H7 (cell line): ENCODE data around the gene RBM39. TPM values are rescaled to one million over a fixed set of nuclear protein-coding genes. Genes with fewer than 3 reads are reported as not detected.
"Not testable (repeated sequence)": the region's sequence is repeated elsewhere in the genome, so short reads cannot be mapped to it uniquely, and the experiment has no call there.

Experiments
- DNase-seq: peaks from one replicate; pipeline ENCODE4 v3.0.0; 2012
- H3K27me3 ChIP-seq: 2 replicates; pipeline ENCODE4 v1.6.0; 2011; ENCODE audit warnings: mild to moderate bottlenecking, low read length; ENCODE audit not compliant: control insufficient read depth, insufficient read depth
- H3K36me3 ChIP-seq: replicated peaks from 2 replicates; pipeline ENCODE4 v1.5.1; 2011; ENCODE audit warnings: low read length; ENCODE audit not compliant: control insufficient read depth, insufficient read depth
- H3K4me3 ChIP-seq: 2 replicates; pipeline ENCODE4 v1.5.1; 2011; ENCODE audit warnings: low read depth, mild to moderate bottlenecking, control low read depth, low read length, moderate library complexity; ENCODE audit not compliant: insufficient read depth
- total RNA-seq: library from RNA; depleted of rRNA; stranded (reverse); fragments of >200 nt; shearing (Covaris generic); gene quantifications from 2 replicates; pipeline ENCODE4 v1.2.3, GENCODE V29; 2014

RBM39 gene
- total RNA-seq, 1 experiment from 2014 or later = 181 TPM

DNA sequence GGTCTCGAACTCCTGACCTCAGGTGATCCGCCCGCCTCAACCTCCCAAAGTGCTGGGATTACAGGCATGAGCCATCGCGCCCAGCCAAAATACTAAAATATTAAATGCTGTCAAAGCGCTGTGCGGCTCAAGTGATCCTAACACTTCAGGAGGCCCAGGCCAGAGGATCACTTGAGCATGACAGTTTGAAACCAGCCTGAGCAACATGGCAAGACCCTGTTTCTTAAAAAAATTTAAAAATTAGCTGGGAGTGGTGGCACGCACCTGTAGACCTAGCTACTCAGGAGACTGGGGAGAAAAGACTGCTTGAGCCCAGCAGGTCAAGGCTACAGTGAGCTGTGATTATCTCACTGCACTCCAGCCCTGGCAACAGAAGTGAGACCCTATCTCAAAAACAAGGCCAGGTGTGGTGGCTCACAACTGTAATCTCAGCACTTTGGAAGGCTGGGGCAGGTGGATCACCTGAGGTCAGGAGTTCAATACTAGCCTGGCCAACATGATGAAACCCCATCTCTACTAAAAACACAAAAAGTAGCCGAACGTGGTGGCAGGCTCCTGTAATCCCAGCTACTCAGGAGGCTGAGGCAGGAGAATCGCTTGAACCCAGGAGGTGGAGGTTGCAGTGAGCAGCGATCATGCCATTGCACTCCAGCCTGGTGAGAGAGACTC lies 18.3 kb downstream of the RBM39 start:
- H3K36me3 ChIP-seq = peaks cover 71% of the 10 kb centered on the region
- not testable (repeated sequence) for H3K4me3 ChIP-seq

DNA sequence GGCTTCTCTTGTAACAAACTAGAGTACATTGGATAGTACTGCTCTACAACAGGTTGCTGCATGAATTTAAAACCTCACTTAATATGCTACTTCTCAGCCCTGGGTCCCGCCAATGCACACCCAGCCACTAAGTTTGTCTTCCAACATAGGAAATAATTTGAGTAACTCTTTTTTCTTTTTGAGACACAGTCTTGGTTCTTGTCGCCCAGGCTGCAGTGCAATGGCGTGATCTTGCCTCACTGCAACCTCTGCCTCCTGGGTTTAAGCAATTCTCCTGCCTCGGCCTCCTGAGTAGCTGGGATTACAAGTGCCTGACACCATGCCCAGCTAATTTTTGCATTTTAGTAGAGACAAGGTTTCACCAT lies 18.8 kb downstream of the RBM39 start:
- not testable (repeated sequence) for DNase-seq, H3K27me3 ChIP-seq, H3K4me3 ChIP-seq
- peaks cover 71% of the 10 kb centered on the region for H3K36me3 ChIP-seq

More for the DNA sequence above, 18.3 kb downstream of the RBM39 start:
- not testable (repeated sequence) for DNase-seq, H3K27me3 ChIP-seq

DNA sequence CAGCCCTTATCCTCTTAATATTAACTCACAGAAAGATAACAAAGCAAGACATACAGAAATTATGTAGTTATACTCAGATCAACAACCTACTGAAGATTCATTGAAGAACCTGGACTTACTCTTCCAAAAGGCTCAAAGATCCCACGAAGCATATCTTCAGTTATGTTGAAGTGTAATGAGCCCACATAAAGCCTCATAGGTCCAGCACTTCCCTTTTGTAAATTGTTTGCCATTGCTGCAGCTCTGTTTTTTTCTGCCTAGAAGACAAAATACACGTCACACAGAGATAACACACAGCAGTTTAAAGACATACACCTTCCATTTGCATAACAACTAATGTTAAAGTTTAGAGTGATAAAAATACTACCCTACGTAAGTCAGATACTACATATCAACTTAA lies 20.4 kb downstream of the RBM39 start:
- H3K4me3 ChIP-seq = no peak overlapping the region
- peaks cover 68% of the 10 kb centered on the region for H3K36me3 ChIP-seq
- H3K27me3 ChIP-seq = no peaks in the 10 kb centered on the region
- DNase-seq = no peak

DNA sequence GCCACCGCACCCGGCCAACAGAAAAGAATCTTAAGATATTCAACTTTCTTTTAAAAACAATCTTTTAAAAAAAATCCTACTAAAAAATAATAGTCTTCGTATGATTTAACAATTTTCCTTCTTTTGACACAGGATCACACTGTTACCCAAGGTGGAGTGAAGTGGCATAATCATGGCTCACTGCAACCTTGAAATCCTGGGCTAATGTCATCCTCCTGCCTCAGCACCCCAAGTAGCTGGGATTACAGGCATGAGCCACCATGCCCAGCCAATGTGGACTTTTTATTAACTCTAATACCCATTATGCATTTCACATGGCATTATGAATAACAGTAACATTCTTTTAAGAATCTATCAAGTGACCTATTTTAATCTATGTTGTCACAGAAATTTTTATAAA lies 20.8 kb downstream of the RBM39 start:
- no peak for DNase-seq
- Histone ChIP-seq H3K36me3 (peaks cover 70% of the 10 kb centered on the region), H3K4me3 (no peak overlapping the region), H3K27me3 (no peaks in the 10 kb centered on the region)

DNA sequence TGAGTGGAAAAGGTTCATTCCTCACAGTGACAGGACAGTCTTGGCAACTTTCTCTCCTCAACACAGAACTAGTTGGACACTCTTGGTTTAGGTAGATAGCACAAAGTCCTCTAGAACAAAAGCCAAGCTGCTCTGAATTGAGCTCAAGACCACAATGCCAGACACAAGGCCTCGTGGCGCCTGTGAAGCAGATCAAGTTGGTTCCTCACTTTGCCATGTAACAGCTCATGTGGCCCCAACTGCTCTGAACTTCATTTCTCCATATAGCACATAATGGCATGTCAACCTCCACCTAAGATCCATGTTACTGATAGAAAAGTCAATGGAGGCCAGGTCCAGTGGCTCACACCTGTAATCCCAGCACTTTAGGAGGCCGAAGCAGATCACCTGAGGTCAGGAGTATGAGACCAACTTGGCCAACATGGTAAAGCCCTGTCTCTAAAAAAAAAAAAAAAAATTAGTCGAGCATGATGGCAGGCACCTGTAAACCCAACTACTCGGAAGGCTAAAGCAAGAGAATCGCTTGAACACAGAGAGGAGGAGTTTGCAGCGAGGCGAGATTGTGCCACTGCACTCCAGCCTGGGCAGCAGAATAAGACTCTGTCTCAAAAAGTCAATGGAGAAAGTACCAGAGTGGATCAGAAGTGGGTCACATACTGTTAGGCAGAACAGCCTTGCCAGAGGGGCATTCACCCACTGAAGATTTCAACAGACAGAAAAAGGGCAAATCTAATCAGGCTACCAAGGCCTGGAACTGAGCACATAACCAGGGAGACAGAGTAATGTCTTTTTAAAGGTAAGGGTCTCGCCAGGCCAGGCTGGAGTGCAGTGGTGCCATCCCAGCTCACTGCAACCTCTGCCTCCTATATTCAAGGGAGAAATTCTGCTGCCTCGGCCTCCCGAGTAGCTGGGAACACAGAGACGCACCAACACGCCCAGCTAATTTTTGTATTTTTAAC lies 21.6 kb downstream of the RBM39 start:
- H3K4me3 ChIP-seq = no peak overlapping the region
- no peak for DNase-seq
- no peaks in the 10 kb centered on the region for H3K27me3 ChIP-seq
- peaks cover 76% of the 10 kb centered on the region for H3K36me3 ChIP-seq

DNA sequence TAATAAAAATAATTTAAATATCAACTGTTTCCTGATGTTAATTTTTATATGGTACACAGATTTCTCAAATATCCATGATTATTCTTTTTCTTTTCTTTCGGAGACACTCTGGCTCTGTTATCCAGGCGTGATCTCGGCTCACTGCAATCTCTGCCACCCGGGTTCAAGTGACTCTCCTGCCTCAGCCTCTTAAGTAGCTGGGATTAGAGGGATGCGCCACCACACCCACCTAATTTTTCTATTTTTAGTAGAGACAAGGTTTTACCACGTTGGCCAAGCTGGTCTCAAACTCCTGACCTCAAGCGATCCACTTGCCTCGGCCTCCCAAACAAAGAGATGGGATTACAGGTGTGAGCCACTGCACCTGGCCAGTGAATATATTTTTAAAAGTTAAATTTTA lies 22.3 kb downstream of the RBM39 start:
- Histone ChIP-seq H3K36me3 (peaks cover 76% of the 10 kb centered on the region), H3K27me3 (no peaks in the 10 kb centered on the region), H3K4me3 (no peak overlapping the region)
- DNase-seq = no peak

DNA sequence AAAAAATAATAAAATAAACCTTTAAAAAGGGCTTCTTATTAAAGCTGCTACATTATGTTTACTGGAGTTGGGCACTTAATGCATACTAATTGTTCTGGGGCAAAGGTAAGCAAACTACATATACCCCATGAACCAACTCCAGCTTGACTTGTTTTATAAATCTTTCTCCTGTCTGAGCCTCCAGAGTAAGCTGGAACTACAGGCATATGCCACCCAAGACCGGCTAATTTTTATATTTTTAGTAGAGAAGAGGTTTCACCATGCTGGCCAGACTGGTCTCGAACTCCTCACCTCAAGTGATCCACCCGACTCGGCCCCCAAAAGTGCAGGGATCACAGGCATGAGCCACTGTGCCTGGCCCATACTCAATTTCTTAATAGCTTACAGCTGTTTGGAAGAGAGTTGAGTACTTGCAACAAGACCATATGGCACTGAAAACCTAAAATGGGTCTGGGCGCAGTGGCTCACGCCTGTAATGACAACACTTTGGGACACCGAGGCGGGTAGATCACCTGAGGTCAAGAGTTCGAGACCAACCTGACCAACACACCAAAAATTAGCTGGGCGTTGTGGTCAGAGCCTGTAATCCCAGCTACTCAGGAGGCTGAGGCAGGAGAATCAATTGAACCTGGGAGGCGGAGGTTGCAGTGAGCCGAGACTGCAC lies 23.0 kb downstream of the RBM39 start:
- Histone ChIP-seq H3K36me3 (peaks cover 74% of the 10 kb centered on the region), H3K4me3 (no peak overlapping the region), H3K27me3 (no peaks in the 10 kb centered on the region)
- no peak for DNase-seq

DNA sequence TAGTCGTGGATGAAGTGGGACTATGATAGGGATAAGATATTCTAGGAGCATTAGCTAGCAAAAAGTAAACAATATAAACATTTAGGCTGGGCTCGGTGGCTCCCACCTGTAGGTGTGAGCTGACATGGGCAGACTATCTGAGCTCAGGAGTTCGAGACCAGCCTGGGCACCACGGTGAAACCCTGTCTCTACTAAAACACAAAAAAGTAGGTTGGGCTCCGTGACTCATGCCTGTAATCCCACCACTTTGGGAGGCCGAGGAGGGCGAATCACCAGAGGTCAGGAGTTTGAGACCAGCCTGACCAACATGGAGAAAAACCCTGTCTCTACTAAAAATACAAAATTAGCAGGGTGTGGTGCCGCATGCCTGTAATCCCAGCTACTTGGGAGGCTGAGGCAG lies 23.7 kb downstream of the RBM39 start:
- DNase-seq, H3K27me3 ChIP-seq, H3K4me3 ChIP-seq: not testable (repeated sequence)
- H3K36me3 ChIP-seq = peaks cover 74% of the 10 kb centered on the region

DNA sequence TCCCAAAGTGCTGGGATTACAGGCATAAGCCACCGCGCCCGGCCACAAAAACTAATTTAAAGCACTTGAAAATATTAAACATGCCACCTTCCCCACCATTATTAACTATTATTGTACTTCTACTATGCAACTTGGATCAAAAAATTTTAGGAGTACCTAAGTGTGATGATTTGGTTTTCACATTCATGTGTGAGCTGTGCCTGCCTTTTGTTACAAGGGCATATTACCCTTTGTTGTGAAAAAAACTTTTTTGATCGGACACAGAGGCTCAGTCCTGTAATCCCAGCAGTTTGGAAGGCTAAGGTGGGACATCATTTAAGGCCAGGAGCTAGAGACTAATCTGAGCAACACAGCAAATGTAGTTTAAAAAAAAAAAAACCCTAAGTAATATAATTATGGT lies 25.7 kb downstream of the RBM39 start:
- H3K4me3 ChIP-seq = no peak overlapping the region
- H3K27me3 ChIP-seq = no peaks in the 10 kb centered on the region
- DNase-seq = no peak
- H3K36me3 ChIP-seq = peaks cover 76% of the 10 kb centered on the region

DNA sequence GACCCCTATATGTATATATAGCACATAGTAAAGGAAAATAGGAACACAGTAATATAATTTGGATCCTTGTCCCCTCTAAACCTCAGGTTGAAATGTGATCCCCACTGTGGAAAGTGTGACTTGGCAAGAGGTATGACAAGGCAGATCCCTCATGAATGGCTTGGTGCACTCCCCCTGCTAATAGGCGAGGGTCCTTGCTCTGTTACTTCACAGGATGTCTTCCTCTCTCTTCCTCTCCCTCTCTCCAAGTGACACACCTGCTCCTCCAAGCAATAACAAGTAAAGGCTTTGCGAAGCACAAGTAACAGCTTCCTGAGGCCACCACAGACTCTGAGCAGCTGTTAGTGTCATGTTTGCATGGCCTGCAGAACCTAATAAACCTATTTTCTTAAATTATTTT lies 26.4 kb downstream of the RBM39 start:
- Histone ChIP-seq H3K36me3 (peaks cover 74% of the 10 kb centered on the region), H3K27me3 (no peaks in the 10 kb centered on the region), H3K4me3 (no peak overlapping the region)
- DNase-seq = no peak

DNA sequence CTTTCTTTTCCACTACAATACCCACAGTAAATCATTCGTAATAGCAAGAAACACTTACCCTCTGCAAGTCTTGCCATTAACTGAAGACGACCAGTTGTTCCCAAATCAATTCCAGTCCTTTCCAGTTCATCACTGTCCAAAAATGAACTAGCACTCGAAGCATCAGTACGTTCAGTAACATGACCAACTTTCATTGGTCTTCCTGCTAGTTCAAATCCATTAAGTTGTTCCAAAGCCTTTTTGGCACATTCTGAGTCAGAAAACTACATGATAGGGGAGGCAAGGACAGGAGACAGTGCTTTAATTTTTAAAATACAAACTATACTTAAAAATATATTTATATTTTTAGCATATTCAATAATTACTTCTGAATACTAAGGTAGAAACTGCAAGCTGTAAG lies 27.9 kb downstream of the RBM39 start:
- H3K27me3 ChIP-seq = no peaks in the 10 kb centered on the region
- DNase-seq = no peak

DNA sequence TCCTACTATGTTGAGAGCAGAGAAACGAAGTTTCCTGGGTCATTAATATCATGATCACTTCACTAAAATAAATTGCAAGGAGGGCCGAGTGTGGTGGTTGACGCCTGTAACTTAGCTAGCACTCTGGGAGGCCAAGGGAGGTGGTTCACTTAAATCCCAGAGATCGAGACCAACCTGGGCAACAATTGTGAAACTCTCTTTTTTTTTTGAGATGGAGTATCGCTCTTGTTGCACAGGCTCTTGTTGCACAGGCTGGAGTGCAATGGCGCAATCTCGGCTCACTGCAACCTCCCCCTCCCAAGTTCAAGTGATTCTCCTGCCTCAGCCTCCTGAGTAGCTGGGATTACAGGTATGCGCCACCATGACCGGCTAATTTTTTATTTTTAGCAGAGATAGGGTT lies 28.9 kb downstream of the RBM39 start:
- not testable (repeated sequence) for H3K4me3 ChIP-seq, H3K27me3 ChIP-seq, DNase-seq
- peaks cover 60% of the 10 kb centered on the region for H3K36me3 ChIP-seq

More for the DNA sequence above, 27.9 kb downstream of the RBM39 start:
- Histone ChIP-seq H3K4me3 (no peak overlapping the region), H3K36me3 (peaks cover 66% of the 10 kb centered on the region)

DNA sequence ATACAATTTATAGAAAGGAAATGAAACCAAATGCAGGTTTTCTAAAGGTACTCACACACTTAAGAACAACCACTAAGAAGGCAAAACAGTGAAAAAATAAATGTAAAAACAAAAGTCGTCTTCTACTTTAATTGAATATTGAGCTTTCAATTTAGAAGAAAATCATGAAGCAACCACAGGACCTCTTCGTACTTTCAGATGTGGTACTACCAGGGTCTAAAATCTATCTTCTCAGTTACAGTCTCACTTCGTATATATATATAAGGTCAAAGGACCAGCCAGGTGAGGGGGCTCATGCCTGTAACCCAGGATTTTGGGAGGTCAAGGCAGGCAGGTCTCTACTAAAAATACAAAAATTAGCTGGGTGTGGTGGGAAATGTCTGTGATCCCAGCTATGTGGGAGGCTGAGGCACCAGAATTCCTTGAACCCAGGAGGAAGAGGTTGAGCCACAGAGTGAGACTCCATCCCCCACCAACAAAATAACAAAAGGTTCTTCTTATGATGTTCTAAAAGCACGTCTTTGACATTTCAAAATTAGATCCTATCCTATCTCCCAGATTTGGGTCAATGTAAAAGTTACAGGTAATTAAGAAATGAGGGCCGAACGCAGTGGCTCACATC lies 30.4 kb downstream of the RBM39 start:
- no peak for DNase-seq
- Histone ChIP-seq H3K4me3 (no peak overlapping the region), H3K36me3 (peaks cover 61% of the 10 kb centered on the region), H3K27me3 (no peaks in the 10 kb centered on the region)

DNA sequence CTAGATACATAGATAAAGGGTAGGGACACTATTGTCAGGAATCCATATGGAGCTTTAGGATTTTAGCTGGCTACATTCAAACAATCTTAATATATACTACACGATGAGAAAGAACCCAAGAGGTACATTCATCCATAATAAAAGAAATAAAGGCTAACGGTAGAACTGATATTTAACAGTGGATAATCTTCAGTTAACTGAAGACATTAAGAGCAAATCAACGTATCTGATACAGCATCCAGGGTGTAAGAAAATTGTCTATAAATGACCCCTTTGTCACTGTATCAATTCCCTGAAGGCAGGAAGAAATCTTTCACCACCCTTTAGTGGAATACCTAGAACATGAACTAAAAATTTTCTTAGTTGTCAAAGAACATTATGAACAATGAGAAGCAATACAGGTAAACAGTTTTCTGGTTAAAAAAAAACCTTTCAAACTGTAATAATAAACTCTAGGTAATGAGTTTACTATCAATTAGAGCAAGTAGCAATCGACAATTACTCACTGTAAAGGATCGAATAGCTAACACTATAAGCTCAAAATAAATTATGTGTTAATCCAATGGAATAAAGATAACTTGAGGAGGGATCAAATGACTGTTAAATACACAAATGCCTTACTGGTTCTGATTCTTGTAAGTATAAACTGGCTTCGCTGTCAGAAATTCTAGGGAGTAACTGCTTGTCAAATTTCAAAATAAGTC lies 31.0 kb downstream of the RBM39 start:
- no peak for DNase-seq
- Histone ChIP-seq H3K27me3 (no peaks in the 10 kb centered on the region), H3K36me3 (peaks cover 58% of the 10 kb centered on the region), H3K4me3 (no peak overlapping the region)
